GM18873 (cell line): ENCODE results near the gene SYTL3.
A peak's percentile ranks its signal among the peaks of the same experiment; 100 is the strongest.
"Not testable (repeated sequence)": the region's sequence is repeated elsewhere in the genome, so short reads cannot be mapped to it uniquely, and the experiment has no call there.

Experiments used
- ATAC-seq: cut with Tn5 transposase; IDR thresholded peaks from one replicate; pipeline ENCODE4 v1.9.1; 2021; ENCODE audit warnings: mild to moderate bottlenecking, moderate library complexity, moderate number of reproducible peaks; ENCODE audit not compliant: unreplicated experiment, low FRiP score

SYTL3 gene

DNA sequence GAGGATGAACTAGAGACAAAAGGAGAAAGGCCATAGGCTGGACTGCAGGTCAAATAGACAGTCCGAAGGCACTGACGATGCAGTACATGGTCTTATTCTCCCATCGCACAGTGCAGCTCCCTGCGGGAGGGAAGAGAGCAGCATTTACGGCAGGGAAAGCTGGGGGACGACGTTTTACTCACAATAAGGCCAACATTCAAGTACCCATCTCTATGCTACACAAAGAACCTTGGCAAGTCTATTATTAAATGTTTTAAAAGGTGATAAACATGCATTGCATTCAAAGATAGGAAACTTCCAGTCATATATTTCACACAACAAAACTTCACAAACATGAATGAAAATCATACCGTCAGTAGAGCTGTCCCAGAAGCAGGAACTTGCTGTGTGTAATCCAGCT, 13.1 kb upstream of the SYTL3 start:
- ATAC-seq, result no peak

DNA sequence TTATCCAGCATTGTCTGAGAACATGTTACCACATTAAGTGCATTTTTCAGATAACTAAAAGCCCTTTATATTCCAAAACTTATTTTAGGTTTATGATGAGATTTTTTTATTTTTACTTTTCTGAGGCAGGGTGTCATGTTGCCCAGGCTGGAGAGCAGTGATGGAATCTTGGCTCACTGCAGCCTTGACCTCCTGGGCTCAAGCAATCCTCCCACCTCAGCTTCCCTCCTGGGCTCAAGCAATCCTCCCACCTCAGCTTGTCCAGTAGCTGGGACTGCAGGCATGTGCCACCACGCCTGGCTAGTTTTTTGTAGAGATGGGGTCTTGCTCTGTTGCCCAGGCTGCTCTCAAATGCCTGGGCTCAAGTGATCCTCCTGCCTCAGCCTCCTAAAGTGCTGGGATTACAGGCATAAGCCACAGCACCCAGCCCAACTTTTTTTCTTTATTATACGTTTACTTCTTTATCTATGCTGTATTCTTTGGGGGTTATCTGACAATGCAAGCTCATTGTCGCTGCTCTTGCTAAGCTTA, 11.5 kb upstream of the SYTL3 start:
- no peak for ATAC-seq

DNA sequence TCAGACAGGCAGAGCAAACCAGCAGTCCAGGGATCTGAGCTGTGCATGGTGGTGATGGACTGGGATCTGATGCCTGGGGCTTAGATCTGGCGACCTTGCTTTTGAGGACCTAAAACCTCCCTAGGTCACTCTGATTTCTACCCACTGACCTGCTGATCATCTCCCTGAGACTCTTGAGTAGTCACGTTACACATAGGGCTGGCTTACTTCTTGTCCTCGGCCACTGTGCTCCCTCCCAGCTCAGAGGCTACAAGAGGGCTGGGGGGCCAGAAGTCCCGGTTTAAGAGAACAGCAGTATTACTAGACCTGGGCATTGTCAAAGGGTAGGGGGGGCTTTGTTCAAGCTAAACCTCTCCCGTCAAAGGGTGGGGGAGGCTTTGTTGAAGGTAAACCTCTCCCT, 10.8 kb upstream of the SYTL3 start:
- no peak for ATAC-seq

DNA sequence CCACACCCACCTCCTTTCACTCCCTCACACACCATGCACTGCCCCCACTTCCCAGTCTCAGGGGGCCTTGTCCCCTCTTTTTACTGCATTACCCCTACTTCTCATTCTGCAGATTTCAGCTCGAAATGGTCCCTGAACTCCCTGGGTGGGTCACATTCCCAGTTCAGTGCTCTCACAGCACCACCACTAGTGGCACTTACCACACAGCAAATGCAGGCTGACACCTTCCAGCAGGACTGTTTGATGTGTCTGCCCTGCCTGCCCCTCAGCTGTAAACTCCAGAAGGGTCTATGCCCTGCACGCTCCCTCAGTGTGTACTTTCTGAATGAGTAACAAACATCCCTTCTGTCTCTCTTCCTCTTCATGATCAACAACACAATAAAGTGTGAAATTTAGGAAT, 9.3 kb upstream of the SYTL3 start:
- ATAC-seq, result no peak

DNA sequence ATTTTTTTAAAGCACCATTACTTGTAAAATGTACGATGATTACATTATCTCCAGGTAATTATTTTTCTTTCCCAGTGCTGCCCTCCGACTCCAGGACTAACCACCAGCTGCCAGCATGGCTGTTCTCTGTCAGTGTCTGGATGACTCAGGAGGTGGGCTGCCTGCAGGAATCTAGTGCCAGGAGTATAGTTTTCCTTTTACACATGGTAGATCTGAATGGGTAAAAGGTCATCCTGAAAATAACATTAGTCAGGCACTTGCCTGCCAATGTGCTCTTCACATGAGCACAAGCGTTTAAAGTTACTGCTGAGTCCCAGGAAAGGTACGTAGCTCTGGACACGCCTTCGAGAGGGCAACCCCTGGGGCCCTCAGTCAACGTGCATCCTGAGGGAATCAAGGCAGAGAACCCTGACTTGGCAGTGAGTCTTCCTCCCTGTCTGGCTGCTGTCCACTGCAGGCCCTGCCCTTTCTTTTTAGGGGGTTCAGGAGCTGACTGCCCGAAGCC, 7.7 kb upstream of the SYTL3 start:
- ATAC-seq, result no peak

DNA sequence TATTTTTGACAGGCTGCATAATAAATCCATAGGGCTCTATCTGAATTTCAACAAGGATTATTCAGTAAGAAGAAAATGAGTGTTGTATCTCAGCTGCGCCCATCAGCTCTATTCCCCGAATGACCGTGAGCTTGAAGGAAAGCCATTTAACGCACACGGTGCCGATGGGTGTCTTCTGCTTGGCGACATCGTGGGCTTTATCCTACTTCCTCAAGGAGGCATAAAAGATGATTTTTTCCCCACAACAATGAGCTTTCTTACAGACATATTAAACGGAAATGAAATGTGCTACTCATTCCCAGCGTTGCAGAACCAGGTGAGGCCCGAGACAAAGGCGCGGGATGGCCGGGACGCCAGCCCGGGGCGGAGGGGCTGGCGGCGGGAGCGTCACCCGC, 6.0 kb upstream of the SYTL3 start:
- no peak for ATAC-seq

DNA sequence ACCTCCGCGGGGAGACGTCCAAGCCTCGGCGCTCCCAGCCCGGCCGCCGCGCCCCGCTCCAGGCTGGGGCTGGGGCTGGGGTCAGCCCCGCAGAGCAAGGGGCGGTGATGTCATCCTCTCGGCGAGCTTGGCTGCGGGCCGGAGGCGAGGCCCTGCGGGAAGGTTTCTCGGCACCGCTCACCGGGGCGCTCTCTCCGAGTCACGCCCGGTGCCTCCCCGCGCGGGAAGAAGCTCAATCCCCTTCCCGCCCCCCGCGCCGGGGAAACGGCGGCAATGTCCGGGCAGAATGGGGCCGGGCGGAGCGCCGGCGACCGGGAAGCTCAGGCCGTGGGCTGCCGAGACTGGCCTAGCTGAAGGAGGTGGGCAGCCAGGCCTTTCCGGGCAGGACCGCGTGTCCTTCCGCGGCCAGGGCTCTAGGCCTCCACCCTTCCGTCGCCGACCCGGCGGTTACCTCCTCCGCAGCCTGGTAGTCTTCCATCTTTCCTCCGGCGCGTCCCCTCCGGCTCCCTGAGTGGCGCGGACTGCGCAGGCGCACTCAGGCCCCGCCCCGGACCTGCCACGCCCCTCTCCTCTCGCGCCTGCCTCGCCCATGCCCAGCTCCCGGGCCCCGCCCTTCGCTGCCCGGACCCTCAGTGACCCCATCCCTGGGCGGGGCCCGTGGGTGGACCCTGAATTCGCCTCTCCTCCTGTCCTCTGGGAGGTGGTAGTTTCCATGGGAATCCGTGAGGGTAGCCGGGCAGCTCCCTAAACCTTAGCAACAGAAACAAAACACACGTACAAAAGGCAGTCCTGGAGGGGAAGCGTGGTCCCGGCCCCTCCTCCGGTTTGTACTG, 5.4 kb upstream of the SYTL3 start, which contains the start of gene DYNLT1:
Gene DYNLT1, minus strand, starts transcription at position 513 of the 833 bp plus-strand sequence. Its CDS starts 35 bp downstream, at position 478.
- peak; percentile 39 for ATAC-seq

DNA sequence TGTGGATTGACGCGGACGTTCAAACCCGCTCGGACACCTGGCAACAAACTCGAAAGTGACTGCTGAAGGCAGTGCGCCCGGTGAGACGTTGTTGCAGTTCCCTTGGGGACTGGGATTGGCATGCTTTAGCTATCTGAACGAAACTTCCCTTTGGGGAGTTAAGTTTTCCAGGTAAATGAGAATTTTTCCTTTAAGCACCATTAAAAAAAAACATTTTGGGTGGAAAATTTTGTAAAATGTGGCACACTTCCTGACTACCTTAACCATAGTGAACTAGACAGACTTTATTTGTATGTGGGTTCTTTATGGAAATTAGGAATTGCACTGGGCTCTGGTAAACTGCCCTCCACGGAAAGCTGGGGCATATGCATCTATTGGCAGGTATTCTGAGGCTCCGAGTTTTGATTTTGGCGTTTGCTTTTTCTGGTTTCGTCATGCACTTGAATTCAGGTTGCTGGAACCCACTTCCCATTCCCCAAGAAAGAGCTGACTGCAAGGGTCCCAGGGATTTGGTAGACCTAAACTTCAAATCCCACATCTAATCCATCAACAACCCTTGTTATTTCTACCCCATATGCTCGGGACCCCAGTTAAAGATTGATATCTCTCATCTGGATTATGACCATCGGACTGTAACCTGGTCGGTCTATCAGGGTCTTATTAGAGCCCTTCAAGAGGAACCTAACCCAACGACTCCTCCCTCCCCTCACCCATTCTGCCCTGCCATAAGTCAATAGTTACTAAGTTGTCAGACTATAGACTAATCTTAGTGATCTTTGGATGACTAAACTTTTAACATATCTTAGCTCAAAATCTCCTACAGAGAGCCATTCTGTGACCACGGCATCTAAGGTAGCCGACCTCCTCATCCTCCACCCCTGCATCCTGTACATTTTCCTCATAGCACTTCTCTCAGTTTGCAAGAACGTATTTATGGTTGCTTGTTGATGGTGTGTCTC, 4.5 kb upstream of the SYTL3 start:
- no peak for ATAC-seq

DNA sequence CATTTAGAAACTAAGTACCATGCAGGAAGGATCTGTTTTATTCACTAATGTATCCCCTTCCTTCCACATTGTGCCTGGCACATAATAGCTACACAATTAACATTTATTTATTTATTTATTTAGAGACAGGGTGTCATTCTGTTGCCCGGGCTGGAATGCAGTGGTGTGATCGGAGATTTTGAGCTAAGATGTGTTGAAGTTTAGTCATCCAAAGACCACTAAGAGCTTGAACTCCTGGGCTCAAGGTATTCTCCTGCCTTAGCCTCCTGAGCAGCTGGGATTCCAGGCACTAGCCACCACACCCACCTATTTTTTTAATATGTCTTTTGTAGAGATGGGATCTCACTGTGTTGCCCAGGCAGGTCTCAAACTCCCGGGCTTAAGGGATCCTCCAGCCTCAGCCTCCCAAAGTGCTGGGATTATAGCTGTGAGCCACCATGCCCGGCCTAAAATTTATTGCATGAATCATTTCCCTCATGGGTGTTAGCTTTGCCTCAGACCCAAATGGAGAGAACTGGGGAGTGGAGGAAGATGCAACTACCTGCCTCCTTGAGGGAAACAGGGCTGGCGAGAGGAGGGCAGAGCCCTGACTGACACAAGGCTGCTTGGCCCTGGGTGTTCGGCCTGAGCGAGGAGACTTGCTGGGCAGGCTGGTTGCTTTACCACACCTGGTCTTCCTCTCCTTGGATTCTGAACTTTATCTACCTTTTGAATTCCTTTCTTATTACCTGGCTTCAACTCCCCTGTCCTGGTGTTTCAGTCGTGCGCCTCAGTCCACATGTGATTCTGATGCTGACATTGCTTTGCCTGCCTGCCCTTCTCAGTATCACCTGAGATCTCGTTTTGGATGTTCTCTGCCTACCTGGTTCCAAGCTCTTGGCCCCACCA, 3.6 kb upstream of the SYTL3 start:
- ATAC-seq, result no peak

DNA sequence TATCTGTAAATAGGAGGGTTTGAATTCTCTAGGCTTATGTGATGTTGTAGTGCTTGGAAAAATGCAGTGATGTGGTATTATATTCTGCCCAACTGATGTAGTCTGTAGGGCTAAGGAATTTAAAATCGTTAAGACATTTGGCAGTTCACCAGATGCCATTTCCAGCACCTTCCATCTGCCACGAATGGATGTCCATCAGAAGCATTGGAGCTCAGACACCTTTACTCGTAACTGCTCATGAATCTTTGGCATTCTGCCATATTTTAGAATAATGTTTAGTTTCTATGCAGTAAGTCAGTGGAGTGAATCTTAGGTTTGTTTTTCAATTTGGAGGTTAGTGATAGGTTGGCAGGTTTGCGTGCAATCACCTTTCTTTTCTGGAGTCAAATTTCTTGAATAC, 2.4 kb upstream of the SYTL3 start:
- no peak for ATAC-seq

DNA sequence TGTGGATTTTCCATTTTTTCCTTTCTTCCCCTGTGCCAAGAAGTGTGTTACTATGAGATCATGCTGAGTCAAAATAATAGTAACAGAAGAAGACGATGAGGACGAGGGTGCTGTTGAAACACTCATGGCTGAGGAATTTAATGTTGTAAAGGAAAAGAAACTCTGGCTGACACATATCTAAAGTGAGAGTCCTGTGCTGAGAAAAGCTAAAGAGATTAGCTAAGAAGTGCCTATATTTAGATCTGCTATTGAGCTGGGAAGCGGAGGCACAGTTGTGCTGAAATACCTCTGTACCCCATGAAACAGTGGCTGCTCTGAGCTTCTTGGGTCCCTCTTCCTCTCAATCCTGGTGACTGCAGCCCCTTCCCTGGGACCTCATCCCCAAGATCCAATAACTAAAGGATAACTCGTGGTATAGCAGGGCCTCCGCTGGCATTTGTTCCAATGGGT, 1.1 kb upstream of the SYTL3 start:
- peak; percentile 31 for ATAC-seq

DNA sequence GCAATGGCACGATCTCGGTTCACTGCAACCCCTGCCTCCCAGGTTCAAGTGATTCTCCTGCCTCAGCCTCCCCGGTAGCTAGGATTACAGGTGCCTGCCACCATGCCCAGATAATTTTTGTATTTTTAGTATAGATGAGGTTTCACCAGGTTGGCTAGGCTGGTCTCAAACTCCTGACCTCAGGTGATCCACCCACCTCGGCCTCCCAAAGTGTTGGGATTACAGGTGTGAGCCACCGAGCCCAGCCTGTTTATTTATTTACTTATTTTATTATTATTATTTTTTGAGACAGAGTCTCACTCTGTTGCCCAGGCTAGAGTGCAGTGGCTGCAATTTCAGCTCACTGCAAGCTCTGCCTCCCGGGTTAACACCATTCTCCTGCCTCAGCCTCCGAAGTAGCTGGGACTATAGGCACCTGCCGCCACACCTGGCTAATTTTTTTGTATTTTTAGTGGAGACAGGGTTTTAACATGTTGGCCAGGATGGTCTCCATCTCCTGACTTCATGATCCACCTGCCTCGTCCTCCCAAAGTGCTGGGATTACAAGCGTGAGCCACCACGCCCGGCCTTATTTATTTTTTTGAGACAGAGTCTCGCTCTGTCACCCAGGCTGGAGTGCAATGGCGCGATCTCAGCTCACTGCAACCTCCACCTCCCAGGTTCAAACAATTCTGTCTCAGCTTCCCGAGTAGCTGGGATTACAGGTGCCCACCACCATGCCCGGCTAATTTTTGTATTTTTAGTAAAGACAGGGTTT, 2.3 kb downstream of the SYTL3 start:
- ATAC-seq, result not testable (repeated sequence)

DNA sequence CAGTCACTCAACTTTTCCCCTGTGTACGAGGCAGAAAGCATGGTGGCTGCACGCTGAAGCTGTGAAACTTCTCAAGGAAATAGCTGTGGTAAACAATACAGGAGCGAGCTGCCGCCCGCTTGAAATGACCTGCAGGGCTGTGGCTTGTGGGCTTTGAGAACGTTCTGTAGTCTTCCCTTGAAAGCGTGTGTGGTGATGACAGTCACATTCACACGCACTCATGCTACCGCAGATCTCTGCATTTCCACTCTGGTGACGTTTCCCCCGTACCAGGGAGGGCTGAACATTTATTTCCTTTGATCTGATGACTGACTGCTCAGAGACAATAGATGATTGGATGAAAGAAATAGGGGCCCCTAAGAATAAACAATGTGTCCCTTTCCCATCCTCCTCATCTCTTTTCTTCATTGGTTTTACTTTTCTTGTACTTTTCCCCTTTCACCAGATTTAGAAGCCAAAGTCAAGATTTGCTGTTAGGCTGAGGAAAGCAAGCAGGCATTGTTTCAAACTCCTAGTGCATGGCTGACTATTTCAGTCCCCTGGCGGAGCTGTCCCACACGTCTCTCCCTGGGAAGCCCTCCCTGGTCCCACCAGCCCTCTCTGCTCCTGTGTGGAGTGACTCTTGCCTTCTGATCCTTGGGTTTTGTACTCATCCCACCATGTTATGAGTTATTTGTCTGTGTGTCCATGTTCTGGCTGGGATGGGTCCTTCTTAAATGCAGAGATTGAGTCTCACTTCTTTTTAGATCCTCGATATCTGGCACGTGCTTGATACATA, 3.9 kb downstream of the SYTL3 start:
- ATAC-seq, result peak; percentile 38

DNA sequence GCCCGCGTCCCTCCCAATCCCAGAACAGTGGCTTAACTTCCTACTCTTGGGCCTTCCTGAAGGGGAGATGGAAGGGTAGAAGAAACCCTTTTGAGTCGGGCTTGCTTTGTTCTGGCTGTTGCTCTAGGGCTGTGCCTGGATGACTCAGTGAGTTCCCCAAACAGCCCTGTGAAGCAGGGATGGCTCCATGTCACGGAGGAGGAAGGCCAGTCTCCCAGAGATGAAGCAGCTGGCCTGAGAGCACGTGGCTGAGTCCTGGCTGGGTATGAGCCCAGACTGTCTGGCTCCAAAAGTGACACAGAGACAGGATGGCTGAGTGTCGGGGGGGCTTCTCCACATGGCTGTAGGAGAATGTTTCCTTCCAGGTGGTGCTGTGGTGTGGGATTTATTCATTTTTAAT, 4.6 kb downstream of the SYTL3 start:
- no peak for ATAC-seq

DNA sequence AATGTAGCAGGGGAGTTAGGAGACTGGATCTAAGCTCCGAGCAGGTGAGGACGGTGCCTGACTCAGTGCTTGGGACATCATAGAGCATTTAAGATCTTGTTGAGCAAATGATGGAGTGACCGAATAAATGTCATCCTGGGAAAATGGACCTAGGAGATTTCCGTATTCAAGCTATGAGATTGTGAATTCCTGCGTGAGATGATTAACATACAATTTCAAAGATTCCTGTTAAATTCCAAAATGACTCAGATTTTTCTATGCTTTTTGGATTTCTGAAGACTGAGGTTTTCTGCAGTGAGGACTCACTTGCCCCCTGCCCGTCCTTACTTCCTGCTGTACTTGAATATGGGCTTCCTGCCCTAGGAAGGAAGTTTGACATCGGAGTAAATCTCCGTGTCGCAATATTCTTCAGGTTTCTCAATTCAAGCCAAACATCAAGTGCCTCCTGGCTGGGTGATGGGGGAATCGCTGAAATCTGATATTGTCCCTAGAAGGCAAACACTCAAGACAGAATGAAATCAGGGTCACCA, 5.2 kb downstream of the SYTL3 start:
- ATAC-seq, result no peak

DNA sequence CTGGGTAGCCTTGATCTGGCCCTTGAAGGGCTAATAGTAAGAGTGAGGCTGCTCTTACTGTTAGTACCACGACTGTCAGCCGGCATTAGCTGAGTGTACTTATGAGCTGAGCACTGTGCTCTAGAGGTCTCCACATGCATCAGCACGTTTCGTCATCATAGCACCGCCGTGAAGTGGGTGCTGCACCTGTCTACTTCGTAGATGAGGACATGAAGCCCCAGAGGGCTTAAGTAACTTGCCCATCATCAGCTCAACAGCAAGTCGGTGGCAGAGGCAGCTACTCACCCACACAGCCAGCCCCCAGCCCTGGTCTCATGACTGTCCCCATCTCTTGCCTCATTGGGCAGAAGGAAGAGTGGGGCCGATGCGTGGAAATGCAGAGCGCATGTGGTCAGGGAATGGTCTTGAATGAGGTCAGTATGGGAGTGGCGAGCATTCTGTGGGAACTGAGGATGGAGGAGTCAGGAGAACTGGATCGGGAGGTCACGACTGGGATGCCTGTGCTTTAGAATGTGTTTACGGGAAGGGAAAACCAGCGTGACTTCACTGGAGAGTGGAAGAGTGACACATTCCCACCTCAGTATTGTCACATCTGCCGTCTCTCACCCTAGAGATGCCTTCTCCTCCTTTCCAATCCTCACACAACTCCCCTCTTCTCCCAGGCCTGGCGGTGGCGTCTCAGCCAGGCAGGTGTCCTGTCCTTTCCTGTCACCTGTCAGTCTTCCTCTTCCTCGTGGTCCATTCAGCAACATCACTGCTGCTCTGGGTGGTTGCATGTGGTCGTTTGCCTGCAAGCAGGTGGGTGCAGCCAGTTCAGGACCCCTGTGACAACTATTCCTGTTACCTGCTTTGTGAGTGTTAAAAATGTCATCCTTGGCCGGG, 6.0 kb downstream of the SYTL3 start:
- ATAC-seq, result no peak

DNA sequence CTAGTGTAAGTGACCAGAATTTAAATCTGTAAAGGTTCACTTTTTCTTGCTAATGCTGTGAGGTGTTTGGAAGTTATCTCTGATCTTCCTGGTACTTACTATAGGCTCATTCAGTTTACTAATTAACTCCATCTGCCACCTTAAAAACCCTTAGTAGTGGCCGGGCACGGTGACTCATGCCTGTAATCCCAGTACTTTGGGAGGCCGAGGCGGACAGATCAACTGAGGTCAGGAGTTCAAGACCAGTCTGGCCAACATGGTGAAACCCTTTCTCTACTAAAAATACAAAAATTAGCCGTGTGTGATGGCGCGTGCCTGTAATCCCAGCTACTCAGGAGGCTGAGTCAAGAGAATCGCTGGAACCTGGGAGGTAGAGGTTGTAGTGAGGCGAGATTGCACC, 7.1 kb downstream of the SYTL3 start:
- ATAC-seq, result not testable (repeated sequence)
